Parathyroid adenoma (tissue), 2 donors: ENCODE measurements around the gene SCP2.

Source experiments
- H2AFZ ChIP-seq: fragments of 300-600 bp; sonication (generic); one replicate; pipeline ENCODE4 v1.7.0; 2017; ENCODE audit warnings: antibody characterized with exemption, mild to moderate bottlenecking
- H3K27ac ChIP-seq: fragments of 300-600 bp; sonication (generic); one replicate; pipeline ENCODE4 v1.7.0; 2017
- H3K27me3 ChIP-seq: fragments of 300-600 bp; sonication (generic); one replicate; pipeline ENCODE4 v1.7.0; 2017; ENCODE audit warnings: low read length; ENCODE audit not compliant: control insufficient read depth, insufficient read depth
- H3K36me3 ChIP-seq: fragments of 300-600 bp; sonication (generic); one replicate; pipeline ENCODE4 v1.7.0; 2017; ENCODE audit warnings: low read length; ENCODE audit not compliant: control insufficient read depth, insufficient read depth
- H3K4me1 ChIP-seq: fragments of 300-600 bp; sonication (generic); one replicate; pipeline ENCODE4 v1.7.0; 2017; ENCODE audit warnings: control low read depth
- H3K4me2 ChIP-seq: fragments of 300-600 bp; sonication (generic); one replicate; pipeline ENCODE4 v1.7.0; 2017; ENCODE audit warnings: low read length
- H3K4me3 ChIP-seq: fragments of 300-600 bp; sonication (generic); one replicate; pipeline ENCODE4 v1.7.0; 2017; ENCODE audit warnings: low read depth, low read length
- H3K79me2 ChIP-seq: fragments of 300-600 bp; sonication (generic); one replicate; pipeline ENCODE4 v1.7.0; 2017; ENCODE audit warnings: control low read depth
- H3K9ac ChIP-seq: fragments of 300-600 bp; sonication (generic); one replicate; pipeline ENCODE4 v1.7.0; 2017; ENCODE audit warnings: mild to moderate bottlenecking
- H3K9me3 ChIP-seq: fragments of 300-600 bp; sonication (generic); one replicate; pipeline ENCODE4 v1.7.0; 2017; ENCODE audit warnings: low read length; ENCODE audit not compliant: control insufficient read depth
- CTCF ChIP-seq: fragments of 300-600 bp; sonication (generic); IDR thresholded peaks from one replicate; pipeline ENCODE4 v1.7.0; 2017; ENCODE audit warnings: antibody characterized with exemption, mild to moderate bottlenecking
- donor health status: primary hyperparathyroidism.

The SCP2 gene

GRCh38 chr1:53066488-53066887, 139.4 kb downstream of the SCP2 start:
- H3K4me2 ChIP-seq: no peak overlapping the region
- no peak overlapping the region for H3K4me3 ChIP-seq
- H3K9ac ChIP-seq: no peak overlapping the region
- no peaks in the 10 kb centered on the region for H3K79me2 ChIP-seq
- no peak overlapping the region for H2AFZ ChIP-seq
- TF ChIP-seq CTCF: no peak
- no peaks in the 10 kb centered on the region for H3K9me3 ChIP-seq
- H3K27me3 ChIP-seq: no peaks in the 10 kb centered on the region
- no peaks in the 10 kb centered on the region for H3K36me3 ChIP-seq
- H3K4me1 ChIP-seq: no peaks in the 10 kb centered on the region
- H3K27ac ChIP-seq: no peak overlapping the region

GRCh38 chr1:53066891-53067738, 140.0 kb downstream of the SCP2 start:
- Histone ChIP-seq H3K4me1 (no peaks in the 10 kb centered on the region), H3K79me2 (no peaks in the 10 kb centered on the region), H3K4me2 (no peak overlapping the region), H3K4me3 (no peak overlapping the region), H3K27ac (no peak overlapping the region), H3K9me3 (no peaks in the 10 kb centered on the region), H3K36me3 (no peaks in the 10 kb centered on the region), H3K9ac (no peak overlapping the region), H2AFZ (no peak overlapping the region), H3K27me3 (no peaks in the 10 kb centered on the region)
- TF ChIP-seq CTCF: no peak

- H3K4me3 ChIP-seq: no peak overlapping the region
- no peak for TF ChIP-seq CTCF
- no peak overlapping the region for H2AFZ ChIP-seq
- H3K36me3 ChIP-seq: no peaks in the 10 kb centered on the region
- no peaks in the 10 kb centered on the region for H3K27me3 ChIP-seq
- H3K9me3 ChIP-seq: no peaks in the 10 kb centered on the region
- no peak overlapping the region for H3K4me2 ChIP-seq
- H3K27ac ChIP-seq: no peak overlapping the region
- H3K4me1 ChIP-seq: no peaks in the 10 kb centered on the region
- H3K79me2 ChIP-seq: no peaks in the 10 kb centered on the region
- H3K9ac ChIP-seq: no peak overlapping the region
These were observed 140.8 kb downstream of the SCP2 start for GRCh38 chr1:53067886-53068285.

- no peak for TF ChIP-seq CTCF
- no peak overlapping the region for H3K27ac ChIP-seq
These were observed 141.4 kb downstream of the SCP2 start for GRCh38 chr1:53068314-53069099.

More at GRCh38 chr1:53068314-53069099, 141.4 kb downstream of the SCP2 start:
- H3K4me3 ChIP-seq: no peak overlapping the region
- H3K79me2 ChIP-seq: no peaks in the 10 kb centered on the region
- H3K9me3 ChIP-seq: no peaks in the 10 kb centered on the region
- no peaks in the 10 kb centered on the region for H3K4me1 ChIP-seq
- no peaks in the 10 kb centered on the region for H3K36me3 ChIP-seq
- H3K27me3 ChIP-seq: no peaks in the 10 kb centered on the region
- no peak overlapping the region for H3K9ac ChIP-seq
- H2AFZ ChIP-seq: no peak overlapping the region
- no peak overlapping the region for H3K4me2 ChIP-seq
